Ovary (tissue), 9 donors: ENCODE measurements around the gene CLDN7. TPM values are rescaled to one million over a fixed set of nuclear protein-coding genes. Genes with fewer than 3 reads are reported as not detected.

ENCODE experiments used
- DNase-seq, 5 donors: peaks; one replicate each; pipeline ENCODE4 v3.0.0-alpha.2; 2019 to 2020
- H3K27ac ChIP-seq, 2 donors: fragments of 200-600 bp; one replicate each; pipeline versions ENCODE4 v1.5.1 to v1.8.0; 2019 to 2022
- H3K27me3 ChIP-seq: fragments of 200-600 bp; one replicate; pipeline ENCODE4 v1.8.0; 2022
- H3K36me3 ChIP-seq: fragments of 200-600 bp; sonication (generic); one replicate; pipeline ENCODE4 v1.5.1; 2019
- H3K4me1 ChIP-seq: one replicate; pipeline ENCODE4 v1.8.1; 2013; ENCODE audit warnings: mild to moderate bottlenecking, moderate library complexity; ENCODE audit not compliant: insufficient read depth
- H3K4me3 ChIP-seq: fragments of 200-600 bp; sonication (generic); one replicate; pipeline ENCODE4 v1.5.1; 2017
- H3K9me3 ChIP-seq, 2 donors: fragments of 200-600 bp in 1 of 2; sonication (generic) in 1 of 2; one replicate each; pipeline versions ENCODE4 v1.5.1 to v1.8.1; 2013 to 2019; ENCODE audit warnings: mild to moderate bottlenecking in 1 of 2, moderate library complexity in 1 of 2
- EP300 ChIP-seq: sonication (generic); formaldehyde crosslinking; IDR thresholded peaks from one replicate; pipeline ENCODE4 v1.6.1; 2017; ENCODE audit warnings: antibody characterized with exemption
- POLR2A ChIP-seq: fragments of 450-650 bp; IDR thresholded peaks from one replicate; pipeline ENCODE4 v1.6.1; 2017; ENCODE audit warnings: antibody characterized with exemption, mild to moderate bottlenecking, moderate library complexity
- WGBS, 3 donors: extraction: QIAGEN DNeasy Blood & Tissue Kit in 1 of 3; methylation state at CpG; one replicate each; pipeline versions ENCODE4 v1.1.5 to v1.1.7; 2013 to 2017; 5-methylcytosine and 5-hydroxymethylcytosine counted together
- intact Hi-C, 4 donors: fragments of 100-400 bp; cut with DNase I; formaldehyde crosslinking; loops; one replicate each; pipeline versions ENCODE4 v1.11.0 to v1.15.1; 2022 to 2023
- polyA plus RNA-seq, 2 donors: library from polyadenylated mRNA; stranded (reverse); fragments of 200-250 nt in 1 of 2; fragments of 350-450 nt in 1 of 2; fragmentation: Illumina TruSeq in 1 of 2; extraction: RNeasy Lipid Tissue Mini Kit (QIAGEN cat#74804) in 1 of 2; gene quantifications; one replicate each; pipeline ENCODE4 v1.2.3, GENCODE V29; 2013 to 2014
- total RNA-seq, 7 donors: library from RNA; depleted of rRNA in 2 of 7; stranded (reverse); fragments of >200 nt in 2 of 7; fragmentation: NEBNext Ultra II Directional in 3 of 7; extraction: Animal tissue kit (Norgen Biotek cat#: 25700) in 3 of 7; gene quantifications; one replicate each; pipeline versions ENCODE4 v1.1.0 to v1.2.4, GENCODE V29; 2016 to 2023
- TF ChIP-seq, protein P1 (sequence below), 3 donors: fragments of 450-650 bp in 2 of 3; fragments of 200-600 bp in 1 of 3; IDR thresholded peaks; one replicate each; pipeline versions ENCODE4 v1.5.1 to v1.8.0; 2016 to 2022; ENCODE audit warnings: antibody characterized with exemption in 3 of 3, mild to moderate bottlenecking in 1 of 3
- donor health status: DM: no; HTN: no; CAD: no; lungs with moderate emphysema.
- donor health status: DM: no; HTN: no; CAD: no.
- donor health status: Bipolar disorder and iron deficiency.
- donor health status: DM: yes; HTN: yes; CAD: no.
- donor health status: DM: no; HTN: no; CAD: no.
- donor health status: DM: yes; HTN: yes; CAD: no.

CLDN7 gene
- total and polyA plus RNA-seq, 9 donors, result 0.27 to 102 (median 4.7) TPM; not detected in 1

DNA sequence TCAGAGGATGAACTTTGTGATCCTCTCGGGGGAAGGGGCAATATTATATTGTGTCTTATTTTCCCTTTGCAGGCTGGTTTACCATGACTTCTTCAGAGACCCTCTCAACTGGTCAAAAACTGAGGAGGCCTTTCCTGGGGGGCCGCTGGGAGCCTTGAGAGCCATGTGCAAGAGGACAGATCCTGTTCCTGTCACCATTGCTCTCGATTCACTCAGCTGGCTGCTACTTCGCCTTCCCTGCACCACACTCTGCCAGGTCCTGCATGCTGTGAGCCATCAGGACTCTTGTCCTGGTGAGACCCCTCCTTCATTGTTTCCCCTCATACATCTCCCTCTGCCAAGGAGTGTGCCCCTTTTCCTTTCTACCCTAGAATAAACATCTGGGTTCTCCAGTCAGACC, 7.8 kb downstream of the CLDN7 start:
- 87 to 91% (median 88%) methylated on average over 4 of the region's 4 CpGs for WGBS, 3 donors
- no peak for DNase-seq
- no peaks in the 10 kb centered on the region for H3K36me3 ChIP-seq
- H3K9me3 ChIP-seq, result no peaks in the 10 kb centered on the region
- no peak overlapping the region for H3K4me3 ChIP-seq
- H3K27ac ChIP-seq, result no peak overlapping the region
- H3K27me3 ChIP-seq, result no peaks in the 10 kb centered on the region
- intact Hi-C loops, result no loop called here
- TF ChIP-seq, protein P1, sequence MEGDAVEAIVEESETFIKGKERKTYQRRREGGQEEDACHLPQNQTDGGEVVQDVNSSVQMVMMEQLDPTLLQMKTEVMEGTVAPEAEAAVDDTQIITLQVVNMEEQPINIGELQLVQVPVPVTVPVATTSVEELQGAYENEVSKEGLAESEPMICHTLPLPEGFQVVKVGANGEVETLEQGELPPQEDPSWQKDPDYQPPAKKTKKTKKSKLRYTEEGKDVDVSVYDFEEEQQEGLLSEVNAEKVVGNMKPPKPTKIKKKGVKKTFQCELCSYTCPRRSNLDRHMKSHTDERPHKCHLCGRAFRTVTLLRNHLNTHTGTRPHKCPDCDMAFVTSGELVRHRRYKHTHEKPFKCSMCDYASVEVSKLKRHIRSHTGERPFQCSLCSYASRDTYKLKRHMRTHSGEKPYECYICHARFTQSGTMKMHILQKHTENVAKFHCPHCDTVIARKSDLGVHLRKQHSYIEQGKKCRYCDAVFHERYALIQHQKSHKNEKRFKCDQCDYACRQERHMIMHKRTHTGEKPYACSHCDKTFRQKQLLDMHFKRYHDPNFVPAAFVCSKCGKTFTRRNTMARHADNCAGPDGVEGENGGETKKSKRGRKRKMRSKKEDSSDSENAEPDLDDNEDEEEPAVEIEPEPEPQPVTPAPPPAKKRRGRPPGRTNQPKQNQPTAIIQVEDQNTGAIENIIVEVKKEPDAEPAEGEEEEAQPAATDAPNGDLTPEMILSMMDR (IDR thresholded peaks at IDR 0.05), result no peak
- TF ChIP-seq POLR2A, result no peak
- no peak for TF ChIP-seq EP300
- peaks cover 7% of the 10 kb centered on the region for H3K4me1 ChIP-seq

DNA sequence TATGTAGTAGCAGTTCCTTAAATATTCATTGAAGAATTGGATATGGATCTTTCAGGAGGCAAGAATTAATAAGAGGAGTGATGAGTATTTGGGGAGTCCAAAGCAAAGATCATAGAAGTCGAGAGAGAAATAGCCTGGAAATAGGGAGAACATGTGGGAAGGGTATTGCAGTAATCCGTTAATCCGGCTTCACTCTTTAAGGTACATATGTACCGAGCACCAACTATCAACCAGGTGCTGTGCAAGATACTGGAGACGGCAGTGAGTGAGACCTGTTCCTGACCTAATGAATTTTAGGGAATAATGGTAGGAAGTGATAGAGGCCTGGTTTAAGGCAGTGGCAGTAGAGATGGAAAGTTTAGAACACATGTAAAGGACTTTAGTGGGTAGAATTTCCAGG, 9.2 kb downstream of the CLDN7 start:
- intact Hi-C loops, result no loop called here
- Histone ChIP-seq H3K27ac (peak overlapping the region in 1 of 2 donors; percentile 98), H3K4me1 (peaks cover 9% of the 10 kb centered on the region), H3K27me3 (no peaks in the 10 kb centered on the region), H3K9me3 (no peaks in the 10 kb centered on the region), H3K4me3 (no peak overlapping the region), H3K36me3 (no peaks in the 10 kb centered on the region)
- TF ChIP-seq EP300 (no peak), POLR2A (no peak)
- TF ChIP-seq, protein P1 (IDR thresholded peaks at IDR 0.05), result no peak
- DNase-seq, result no peak
- WGBS, 3 donors, result 68 to 75% (median 69%) methylated on average over 5 of the region's 5 CpGs

DNA sequence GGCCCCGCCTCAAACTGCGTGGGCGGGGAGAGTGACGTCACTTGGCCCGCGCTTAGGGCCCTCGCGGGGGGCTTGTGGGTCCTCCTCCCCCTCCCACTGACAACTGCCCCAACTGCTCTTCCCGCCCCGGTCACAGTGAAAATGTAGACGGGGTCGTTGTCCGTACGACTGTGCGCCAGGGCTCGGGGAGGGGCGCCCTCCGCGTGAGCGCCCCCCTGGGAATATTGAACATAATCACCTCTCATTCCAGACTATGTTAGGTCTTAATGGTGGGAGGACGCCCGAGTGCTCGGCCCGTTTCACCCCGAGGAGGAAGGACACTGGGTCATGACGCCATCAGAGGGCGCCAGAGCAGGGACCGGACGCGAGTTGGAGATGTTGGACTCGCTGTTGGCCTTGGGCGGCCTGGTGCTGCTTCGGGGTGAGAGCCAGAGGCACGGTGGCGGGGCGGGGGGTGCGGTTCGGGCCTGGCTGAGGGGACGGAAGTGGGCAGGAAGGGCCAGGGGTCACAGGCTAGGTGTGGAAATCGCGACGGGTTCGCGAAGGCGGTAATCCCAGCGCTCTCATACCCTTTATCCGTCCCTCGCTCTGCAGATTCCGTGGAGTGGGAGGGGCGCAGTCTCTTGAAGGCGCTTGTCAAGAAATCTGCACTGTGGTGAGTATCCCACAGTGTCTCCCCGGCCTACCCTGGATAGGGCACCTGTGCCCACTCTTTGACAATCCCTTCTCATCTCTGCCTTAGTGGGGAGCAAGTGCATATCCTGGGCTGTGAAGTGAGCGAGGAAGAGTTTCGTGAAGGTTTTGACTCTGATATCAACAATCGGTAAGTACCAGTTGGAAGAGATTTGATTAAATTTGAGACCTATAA, 9.9 kb downstream of the CLDN7 start, which contains the start of gene ELP5:
ELP5 (plus strand) TSS at position 40 of the 868 bp plus-strand sequence; CDS start at position 376, 336 bp downstream.
- intact Hi-C loops, result no loop called here
- no peaks in the 10 kb centered on the region for H3K27me3 ChIP-seq
- H3K4me1 ChIP-seq, result peaks cover 9% of the 10 kb centered on the region
- 1% methylated on average over 54 to 55 of the region's 55 CpGs for WGBS, 3 donors
- peak within 1 kb of the TSS; percentile 82 to 98 for H3K27ac ChIP-seq
- TF ChIP-seq POLR2A (peak; percentile 51), EP300 (no peak)
- TF ChIP-seq, protein P1 (IDR thresholded peaks at IDR 0.05), result peak in 1 of 3 donors; percentile 55
- H3K9me3 ChIP-seq, result no peaks in the 10 kb centered on the region
- peak within 1 kb of the TSS; percentile 96 for H3K4me3 ChIP-seq
- H3K36me3 ChIP-seq, result no peaks in the 10 kb centered on the region
- peak; percentile 95 to 97 (median 96) for DNase-seq

DNA sequence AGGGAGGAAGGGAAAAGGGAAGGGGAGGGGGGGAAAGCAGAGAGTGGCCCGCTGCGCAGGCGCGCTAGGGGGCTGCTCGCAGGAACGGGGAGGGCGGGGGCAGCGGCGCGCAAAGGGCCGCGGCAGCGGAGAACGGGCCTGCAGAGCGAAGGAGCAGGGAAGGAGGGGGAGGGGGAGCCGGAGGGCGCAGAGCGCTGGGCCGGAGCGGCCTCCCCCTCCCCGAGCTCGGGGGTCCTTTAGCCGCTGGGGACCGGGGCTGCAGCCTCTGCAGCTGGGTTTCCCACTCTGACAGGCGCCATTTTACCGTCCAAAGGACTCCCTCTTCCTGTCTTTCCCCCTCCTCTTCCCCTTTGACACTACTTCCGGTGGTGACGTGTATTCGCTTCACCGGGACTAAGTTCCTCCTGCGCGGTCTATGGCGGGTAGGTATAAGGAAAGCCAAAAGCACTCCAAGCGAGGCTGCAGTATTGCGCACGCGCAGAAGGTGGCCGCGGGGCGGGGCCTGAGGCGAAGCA, 10.6 kb downstream of the CLDN7 start, which contains the start of gene CTDNEP1:
CTDNEP1 (minus strand) TSS at position 74 of the 515 bp plus-strand sequence. CDS start 438 bp downstream, outside the sequence.
- TF ChIP-seq POLR2A (peak; percentile 37), EP300 (no peak)
- TF ChIP-seq, protein P1 (IDR thresholded peaks at IDR 0.05), result no peak
- WGBS, 3 donors, result 0 to 1% (median 1%) methylated on average over 35 to 41 of the region's 41 CpGs

More for the DNA sequence above, 10.6 kb downstream of the CLDN7 start, which contains the start of gene CTDNEP1:
- DNase-seq, result peak; percentile 98 to 99 (median 99)
- no peaks in the 10 kb centered on the region for H3K9me3 ChIP-seq
- peaks cover 9% of the 10 kb centered on the region for H3K4me1 ChIP-seq
- intact Hi-C loops, result no loop called here
- no peaks in the 10 kb centered on the region for H3K27me3 ChIP-seq
- H3K27ac ChIP-seq, result peak within 1 kb of the TSS; percentile 82 to 98
- H3K4me3 ChIP-seq, result peak within 1 kb of the TSS; percentile 96
- no peaks in the 10 kb centered on the region for H3K36me3 ChIP-seq
